Thyroid gland (tissue), 4 donors: Measurements from ENCODE around the gene KRT81.
"Not testable (repeated sequence)": the region's sequence is repeated elsewhere in the genome, so short reads cannot be mapped to it uniquely, and the experiment has no call there.

Experiments used
- POLR2A ChIP-seq, 2 donors: fragments of 450-650 bp; IDR thresholded peaks; one replicate each; pipeline ENCODE4 v1.6.1; 2017; ENCODE audit warnings: antibody characterized with exemption in 2 of 2, mild to moderate bottlenecking in 2 of 2, moderate library complexity in 1 of 2
- TF ChIP-seq, protein P1 (sequence below), 6 experiments: fragments of 200-600 bp in 3 of 6; fragments of 450-650 bp in 3 of 6; sonication (generic) in 3 of 6; IDR thresholded peaks; one replicate each; pipeline ENCODE4 v1.5.1; 2016 to 2019; ENCODE audit warnings: antibody characterized with exemption in 6 of 6, mild to moderate bottlenecking in 2 of 6, inconsistent platforms in 1 of 6, moderate library complexity in 1 of 6

DNA sequence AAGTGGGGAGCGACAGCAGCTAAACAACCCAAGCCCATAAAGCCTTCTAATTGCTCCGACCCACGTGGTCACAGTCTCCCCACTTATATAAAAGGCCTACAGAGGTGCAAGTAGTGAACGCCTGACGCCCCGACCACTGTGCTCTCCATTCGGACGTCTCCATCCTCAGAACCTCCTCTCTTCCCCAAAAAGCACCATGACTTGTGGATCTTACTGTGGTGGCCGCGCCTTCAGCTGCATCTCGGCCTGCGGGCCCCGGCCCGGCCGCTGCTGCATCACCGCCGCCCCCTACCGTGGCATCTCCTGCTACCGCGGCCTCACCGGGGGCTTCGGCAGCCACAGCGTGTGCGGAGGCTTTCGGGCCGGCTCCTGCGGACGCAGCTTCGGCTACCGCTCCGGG lies 10.4 kb upstream of the KRT81 start:
- TF ChIP-seq, protein P1, sequence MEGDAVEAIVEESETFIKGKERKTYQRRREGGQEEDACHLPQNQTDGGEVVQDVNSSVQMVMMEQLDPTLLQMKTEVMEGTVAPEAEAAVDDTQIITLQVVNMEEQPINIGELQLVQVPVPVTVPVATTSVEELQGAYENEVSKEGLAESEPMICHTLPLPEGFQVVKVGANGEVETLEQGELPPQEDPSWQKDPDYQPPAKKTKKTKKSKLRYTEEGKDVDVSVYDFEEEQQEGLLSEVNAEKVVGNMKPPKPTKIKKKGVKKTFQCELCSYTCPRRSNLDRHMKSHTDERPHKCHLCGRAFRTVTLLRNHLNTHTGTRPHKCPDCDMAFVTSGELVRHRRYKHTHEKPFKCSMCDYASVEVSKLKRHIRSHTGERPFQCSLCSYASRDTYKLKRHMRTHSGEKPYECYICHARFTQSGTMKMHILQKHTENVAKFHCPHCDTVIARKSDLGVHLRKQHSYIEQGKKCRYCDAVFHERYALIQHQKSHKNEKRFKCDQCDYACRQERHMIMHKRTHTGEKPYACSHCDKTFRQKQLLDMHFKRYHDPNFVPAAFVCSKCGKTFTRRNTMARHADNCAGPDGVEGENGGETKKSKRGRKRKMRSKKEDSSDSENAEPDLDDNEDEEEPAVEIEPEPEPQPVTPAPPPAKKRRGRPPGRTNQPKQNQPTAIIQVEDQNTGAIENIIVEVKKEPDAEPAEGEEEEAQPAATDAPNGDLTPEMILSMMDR (IDR thresholded peaks at IDR 0.05), result not testable (repeated sequence)
- not testable (repeated sequence) for TF ChIP-seq POLR2A (IDR thresholded peaks at IDR 0.05)
